ENCODE results near the gene CDH13.

Gene CDH13

DNA sequence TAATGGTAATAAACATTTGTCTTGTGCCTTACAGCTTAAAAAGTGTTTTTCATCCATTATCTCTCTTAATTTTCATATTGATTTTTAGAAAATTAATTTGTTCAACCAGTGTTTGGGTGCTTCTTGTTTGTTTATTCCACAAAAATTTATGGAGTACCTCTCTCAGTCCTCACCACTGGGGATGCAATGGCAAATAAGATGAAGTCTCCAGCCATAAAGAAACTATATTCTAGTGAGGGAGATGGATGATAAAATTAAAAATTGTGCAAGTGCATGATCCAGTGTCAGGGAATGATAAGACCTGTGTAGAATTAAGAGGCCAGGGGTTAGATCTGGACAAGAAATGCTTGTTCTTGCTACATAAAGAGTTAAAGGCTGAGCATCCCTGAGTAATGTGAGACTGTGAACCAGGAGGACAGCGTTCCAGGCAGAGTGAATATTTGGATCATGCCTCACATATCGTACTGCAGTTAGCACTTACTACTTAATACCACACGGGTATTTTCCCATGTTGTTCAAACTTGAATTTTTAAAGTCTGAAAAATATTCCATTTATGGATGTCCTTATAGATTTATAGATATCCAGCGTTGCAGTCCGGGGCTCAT lies 645.3 kb downstream of the CDH13 start:
- Histone ChIP-seq H4K20me1 (no peaks in the 10 kb centered on the region), H3K9ac (no peak overlapping the region), H3K4me2 (no peak overlapping the region), H3K27me3 (no peaks in the 10 kb centered on the region), H3K4me1 (no peaks in the 10 kb centered on the region), H3K36me3 (no peaks in the 10 kb centered on the region), H3K9me3 (replicated peaks in 1 of 11) (no peaks in the 10 kb centered on the region), H3K4me3 (no peak overlapping the region), H3K27ac (no peak overlapping the region)
- no peak for TF ChIP-seq Cebpa-rat (IDR thresholded peaks at IDR 0.05)

DNA sequence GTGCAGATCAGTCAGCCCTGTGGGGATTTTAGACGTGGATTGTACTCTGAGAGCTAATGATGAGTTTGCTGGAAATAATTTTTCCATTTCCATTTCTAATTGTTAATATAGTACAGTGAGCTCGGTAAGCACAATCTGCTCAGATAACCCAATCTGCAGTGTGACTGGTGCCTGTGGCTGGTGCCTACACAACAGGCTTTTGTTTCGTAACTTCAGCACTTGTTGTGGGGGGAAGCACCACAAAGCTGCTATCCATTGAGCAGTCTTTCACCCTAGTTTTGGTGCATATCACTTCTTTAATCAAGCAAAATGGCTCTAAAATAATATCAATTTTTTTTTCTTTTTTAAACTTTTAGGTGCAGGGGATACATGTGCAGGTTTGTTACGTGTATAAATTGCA lies 646.1 kb downstream of the CDH13 start:
- Histone ChIP-seq H3K9me3 (replicated peaks in 1 of 11) (no peaks in the 10 kb centered on the region), H3K27me3 (no peaks in the 10 kb centered on the region), H3K9ac (no peak overlapping the region), H3K36me3 (no peaks in the 10 kb centered on the region), H4K20me1 (no peaks in the 10 kb centered on the region), H3K4me2 (no peak overlapping the region), H3K27ac (no peak overlapping the region), H3K4me1 (no peaks in the 10 kb centered on the region), H3K4me3 (no peak overlapping the region)
- no peak for TF ChIP-seq Cebpa-rat (IDR thresholded peaks at IDR 0.05)

DNA sequence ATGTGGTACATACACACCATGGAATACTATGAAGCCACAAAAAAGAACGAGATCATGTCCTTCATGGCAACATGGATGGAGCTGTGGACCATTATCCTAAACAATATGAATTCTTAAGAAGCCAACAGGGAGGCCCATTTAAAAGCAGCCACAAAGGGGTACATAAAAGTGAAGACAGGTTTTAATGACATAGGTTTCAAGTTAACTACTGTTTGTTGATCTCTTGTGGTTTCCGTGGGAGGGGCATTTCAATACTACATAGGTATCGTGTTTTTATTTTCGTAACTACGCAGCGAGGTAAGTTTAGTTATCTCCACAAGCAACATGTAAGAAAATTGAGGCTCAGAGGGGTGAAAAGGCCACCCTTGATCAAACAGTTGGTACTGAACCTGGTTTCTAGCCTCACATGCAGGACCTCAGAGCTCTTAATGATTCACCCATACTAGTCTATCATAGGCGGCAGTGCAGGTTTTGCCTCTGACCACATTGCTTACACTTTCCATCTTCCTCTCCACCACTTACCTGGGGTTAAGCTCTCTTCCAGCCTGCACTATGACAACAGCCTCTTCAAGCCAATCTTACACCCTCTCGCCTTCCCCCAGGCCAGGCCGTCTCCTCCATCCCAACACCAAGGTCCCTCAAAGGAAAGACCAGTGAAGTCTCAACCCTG lies 646.9 kb downstream of the CDH13 start:
- TF ChIP-seq Cebpa-rat (IDR thresholded peaks at IDR 0.05): no peak
- Histone ChIP-seq H3K9ac (no peak overlapping the region), H3K9me3 (replicated peaks in 1 of 11) (no peaks in the 10 kb centered on the region), H3K4me3 (no peak overlapping the region), H3K4me1 (no peaks in the 10 kb centered on the region), H3K27ac (no peak overlapping the region), H3K27me3 (no peaks in the 10 kb centered on the region), H3K4me2 (no peak overlapping the region), H3K36me3 (no peaks in the 10 kb centered on the region), H4K20me1 (no peaks in the 10 kb centered on the region)

DNA sequence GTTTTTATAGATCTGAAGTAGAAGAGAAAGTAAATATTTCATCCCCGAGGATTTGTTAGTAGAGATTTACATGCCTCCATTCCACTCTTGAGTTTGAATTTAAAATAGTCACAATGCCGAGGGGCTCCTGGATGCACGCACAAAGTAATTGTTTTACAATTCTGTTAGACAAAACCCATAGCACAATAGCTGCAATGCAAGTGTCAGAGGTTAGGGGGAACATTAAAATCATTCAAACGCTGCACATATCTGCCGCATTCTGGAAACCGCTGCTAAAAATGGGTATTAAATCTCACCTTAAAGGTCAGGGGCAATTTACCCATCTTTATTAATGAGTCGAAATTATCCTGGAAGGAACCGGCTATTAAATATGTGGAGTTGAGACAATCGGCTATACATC lies 652.5 kb downstream of the CDH13 start:
- no peaks in the 10 kb centered on the region for H3K27me3 ChIP-seq

DNA sequence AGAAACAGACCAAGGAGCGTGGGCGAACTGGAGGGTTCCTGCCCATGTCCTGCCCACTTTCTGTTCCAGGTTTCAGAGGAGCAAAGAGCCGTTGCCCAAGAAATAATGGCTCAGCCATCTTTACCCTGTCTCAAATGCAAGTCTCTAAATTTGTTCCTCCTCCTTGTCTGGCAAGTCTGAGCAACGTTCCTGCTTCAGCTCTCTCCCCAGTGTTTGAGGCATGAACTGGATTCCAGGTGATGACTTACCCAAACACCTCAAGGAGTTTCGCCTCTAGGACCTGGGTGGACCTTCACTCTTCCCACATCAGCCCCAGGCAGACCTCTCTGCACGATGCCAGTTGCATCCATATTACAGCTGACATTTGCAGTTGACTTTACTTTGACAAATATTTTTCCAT lies 659.2 kb downstream of the CDH13 start:
- Histone ChIP-seq H3K9ac (no peak overlapping the region), H3K4me3 (no peak overlapping the region), H3K9me3 (replicated peaks in 1 of 11) (peaks cover 8 to 13% (median 10%) of the 10 kb centered on the region in 11 experiments; a peak in 19 of 22 replicates), H3K36me3 (no peaks in the 10 kb centered on the region), H3K4me1 (peaks cover 0 to 18% (median 7%) of the 10 kb centered on the region in 10 experiments; a peak in 13 of 20 replicates), H4K20me1 (no peaks in the 10 kb centered on the region), H3K27ac (no peak overlapping the region), H3K4me2 (no peak overlapping the region), H3K27me3 (no peaks in the 10 kb centered on the region)
- TF ChIP-seq Cebpa-rat (IDR thresholded peaks at IDR 0.05): no peak

More for the DNA sequence above, 652.5 kb downstream of the CDH13 start:
- Histone ChIP-seq H3K27ac (no peak overlapping the region), H4K20me1 (no peaks in the 10 kb centered on the region), H3K36me3 (no peaks in the 10 kb centered on the region), H3K4me1 (peaks cover 0 to 7% (median 0%) of the 10 kb centered on the region in 10 experiments; a peak in 5 of 20 replicates), H3K4me2 (no peak overlapping the region), H3K9ac (no peak overlapping the region), H3K9me3 (replicated peaks in 1 of 11) (no peaks in the 10 kb centered on the region), H3K4me3 (no peak overlapping the region)
- TF ChIP-seq Cebpa-rat (IDR thresholded peaks at IDR 0.05): no peak

DNA sequence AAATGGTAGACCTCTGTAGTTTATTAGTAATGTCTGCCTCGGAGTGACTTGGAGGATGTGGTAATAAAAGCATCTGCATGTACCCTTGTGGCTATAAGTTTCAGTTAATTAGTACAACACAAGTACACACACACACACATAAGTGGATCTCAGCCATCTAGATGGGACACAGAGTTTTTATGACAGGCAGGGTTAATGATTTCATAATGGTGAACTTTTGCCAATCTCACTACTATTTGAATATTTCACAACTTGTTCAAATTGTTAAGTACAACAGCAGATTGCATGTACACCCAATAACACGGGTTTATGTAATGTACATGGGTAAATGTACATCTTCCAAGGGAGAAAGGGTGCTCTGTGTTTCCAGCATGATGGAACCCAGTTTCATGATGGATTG lies 669.7 kb downstream of the CDH13 start:
- Histone ChIP-seq H3K27ac (no peak overlapping the region), H3K4me3 (no peak overlapping the region), H3K36me3 (no peaks in the 10 kb centered on the region), H3K9ac (no peak overlapping the region), H3K27me3 (no peaks in the 10 kb centered on the region), H3K4me2 (no peak overlapping the region), H3K4me1 (peaks cover 0 to 11% (median 9%) of the 10 kb centered on the region in 10 experiments; a peak in 11 of 20 replicates), H3K9me3 (replicated peaks in 1 of 11) (peaks cover 0 to 9% (median 4%) of the 10 kb centered on the region in 11 experiments; a peak in 5 of 22 replicates), H4K20me1 (no peaks in the 10 kb centered on the region)
- TF ChIP-seq Cebpa-rat (IDR thresholded peaks at IDR 0.05): no peak; a peak in 1 of 22 replicates

DNA sequence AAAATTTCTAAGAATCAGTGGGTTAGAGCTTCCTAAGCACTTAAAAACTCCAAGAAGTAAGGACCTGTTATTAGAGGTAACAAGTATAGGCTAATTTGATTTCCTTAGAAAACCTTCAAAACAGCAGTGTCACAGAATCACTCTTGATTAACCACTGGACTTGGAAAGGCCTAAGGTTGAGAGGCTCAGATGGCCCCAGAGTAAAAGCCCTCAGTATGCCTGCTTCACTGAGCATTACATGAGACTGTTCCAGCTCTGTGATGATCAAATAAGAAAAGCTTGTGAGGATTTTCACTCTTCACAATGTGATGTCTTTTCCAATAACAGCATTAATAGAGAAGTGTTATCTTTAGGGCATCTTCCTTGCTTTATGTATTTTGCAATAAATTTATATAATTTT lies 671.8 kb downstream of the CDH13 start:
- H3K4me1 ChIP-seq: no peaks in the 10 kb centered on the region
- no peak for TF ChIP-seq Cebpa-rat (IDR thresholded peaks at IDR 0.05)
- H3K9me3 ChIP-seq (replicated peaks in 1 of 11): peaks cover 0 to 9% (median 4%) of the 10 kb centered on the region in 11 experiments; a peak in 5 of 22 replicates
- H3K4me2 ChIP-seq: no peak overlapping the region
- H3K27me3 ChIP-seq: no peaks in the 10 kb centered on the region
- H3K4me3 ChIP-seq: no peak overlapping the region
- H4K20me1 ChIP-seq: no peaks in the 10 kb centered on the region
- H3K27ac ChIP-seq: no peak overlapping the region
- H3K9ac ChIP-seq: no peak overlapping the region
- no peaks in the 10 kb centered on the region for H3K36me3 ChIP-seq

DNA sequence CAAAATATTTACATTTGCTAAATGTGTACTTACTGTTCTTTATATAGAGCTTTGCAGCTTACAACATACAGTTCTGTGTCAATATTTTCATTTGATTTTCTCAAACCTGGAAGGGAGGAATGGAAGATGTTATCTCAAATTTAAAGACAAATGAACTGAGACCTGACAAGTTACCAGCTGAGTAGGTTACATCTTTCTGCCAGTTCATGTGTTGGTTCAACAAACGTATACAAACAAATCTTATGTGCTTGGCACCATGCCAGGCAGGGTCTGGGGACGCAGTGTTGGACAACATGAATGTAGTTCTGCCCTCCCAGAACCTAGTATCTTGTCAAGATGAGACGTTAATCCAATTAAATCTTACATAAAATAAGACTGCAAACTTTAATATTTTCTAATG lies 673.6 kb downstream of the CDH13 start:
- Histone ChIP-seq H3K27me3 (no peaks in the 10 kb centered on the region), H3K9me3 (replicated peaks in 1 of 11) (no peaks in the 10 kb centered on the region), H3K4me3 (no peak overlapping the region), H4K20me1 (no peaks in the 10 kb centered on the region), H3K9ac (no peak overlapping the region), H3K36me3 (no peaks in the 10 kb centered on the region), H3K4me2 (no peak overlapping the region), H3K27ac (no peak overlapping the region), H3K4me1 (peaks cover 6 to 15% (median 11%) of the 10 kb centered on the region in 10 experiments)
- TF ChIP-seq Cebpa-rat (IDR thresholded peaks at IDR 0.05): no peak

DNA sequence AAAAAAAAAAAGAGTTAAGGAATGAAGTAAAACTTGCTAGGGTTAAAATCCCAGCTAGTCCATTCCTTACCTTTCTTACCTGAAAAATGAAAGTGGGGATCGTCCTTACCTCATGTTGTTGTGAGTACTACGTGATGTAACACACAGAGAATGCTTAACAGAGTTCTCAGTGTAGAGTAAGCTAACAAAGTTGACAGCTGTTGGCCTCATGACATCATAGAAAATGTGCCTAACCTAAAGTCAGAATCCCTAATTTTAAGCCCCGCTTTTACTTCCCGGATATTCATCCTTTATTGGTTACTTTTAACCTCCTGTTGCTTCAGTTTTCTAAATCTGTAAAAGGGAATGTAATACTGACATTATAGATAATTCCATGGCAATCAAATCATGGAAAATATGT lies 675.2 kb downstream of the CDH13 start:
- no peaks in the 10 kb centered on the region for H3K9me3 ChIP-seq (replicated peaks in 1 of 11)
- H3K27ac ChIP-seq: no peak overlapping the region
- H3K4me3 ChIP-seq: no peak overlapping the region
- H3K4me1 ChIP-seq: peaks cover 19 to 32% (median 27%) of the 10 kb centered on the region in 10 experiments
- H3K9ac ChIP-seq: no peak overlapping the region
- TF ChIP-seq Cebpa-rat (IDR thresholded peaks at IDR 0.05): no peak
- no peaks in the 10 kb centered on the region for H4K20me1 ChIP-seq
- no peak overlapping the region for H3K4me2 ChIP-seq
- H3K27me3 ChIP-seq: 0 out of 22 replicates have a peak, but pooled peaks cover 0 to 1% (median 0%) of the 10 kb centered on the region in 11 experiments
- H3K36me3 ChIP-seq: no peaks in the 10 kb centered on the region

DNA sequence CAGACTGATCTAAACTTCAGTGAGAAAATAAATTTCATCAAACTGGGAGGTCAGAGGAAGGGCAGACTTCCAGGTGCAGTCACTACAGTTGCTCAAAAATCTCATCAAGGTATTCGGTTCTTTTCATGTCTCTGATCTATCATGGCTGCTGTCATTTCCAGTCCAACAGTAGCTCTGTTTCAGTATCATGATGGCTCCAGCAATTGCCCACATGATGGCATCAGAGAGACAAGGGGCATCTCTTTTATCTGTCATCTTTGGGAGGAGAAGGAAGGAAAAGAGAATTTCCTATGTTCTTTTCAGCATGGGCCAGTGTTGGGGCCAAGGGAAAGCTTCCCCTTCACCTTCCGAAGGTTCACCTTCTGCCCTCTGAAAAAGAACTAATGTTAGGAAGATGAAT lies 676.1 kb downstream of the CDH13 start:
- Histone ChIP-seq H3K4me2 (no peak overlapping the region), H3K27ac (no peak overlapping the region), H4K20me1 (no peaks in the 10 kb centered on the region), H3K4me1 (peaks cover 28 to 40% (median 36%) of the 10 kb centered on the region in 10 experiments), H3K9ac (no peak overlapping the region), H3K4me3 (no peak overlapping the region), H3K9me3 (replicated peaks in 1 of 11) (no peaks in the 10 kb centered on the region), H3K36me3 (no peaks in the 10 kb centered on the region), H3K27me3 (0 out of 22 replicates have a peak, but pooled peaks cover 0 to 9% (median 0%) of the 10 kb centered on the region in 11 experiments)
- TF ChIP-seq Cebpa-rat (IDR thresholded peaks at IDR 0.05): no peak

Data from BLaER1 treated with 17β-estradiol and CSF1 and Interleukin-3, amounts not matched to agents 10 nM and 100 nM (cell line).